ENCODE results near the gene ZNF667.

DNA sequence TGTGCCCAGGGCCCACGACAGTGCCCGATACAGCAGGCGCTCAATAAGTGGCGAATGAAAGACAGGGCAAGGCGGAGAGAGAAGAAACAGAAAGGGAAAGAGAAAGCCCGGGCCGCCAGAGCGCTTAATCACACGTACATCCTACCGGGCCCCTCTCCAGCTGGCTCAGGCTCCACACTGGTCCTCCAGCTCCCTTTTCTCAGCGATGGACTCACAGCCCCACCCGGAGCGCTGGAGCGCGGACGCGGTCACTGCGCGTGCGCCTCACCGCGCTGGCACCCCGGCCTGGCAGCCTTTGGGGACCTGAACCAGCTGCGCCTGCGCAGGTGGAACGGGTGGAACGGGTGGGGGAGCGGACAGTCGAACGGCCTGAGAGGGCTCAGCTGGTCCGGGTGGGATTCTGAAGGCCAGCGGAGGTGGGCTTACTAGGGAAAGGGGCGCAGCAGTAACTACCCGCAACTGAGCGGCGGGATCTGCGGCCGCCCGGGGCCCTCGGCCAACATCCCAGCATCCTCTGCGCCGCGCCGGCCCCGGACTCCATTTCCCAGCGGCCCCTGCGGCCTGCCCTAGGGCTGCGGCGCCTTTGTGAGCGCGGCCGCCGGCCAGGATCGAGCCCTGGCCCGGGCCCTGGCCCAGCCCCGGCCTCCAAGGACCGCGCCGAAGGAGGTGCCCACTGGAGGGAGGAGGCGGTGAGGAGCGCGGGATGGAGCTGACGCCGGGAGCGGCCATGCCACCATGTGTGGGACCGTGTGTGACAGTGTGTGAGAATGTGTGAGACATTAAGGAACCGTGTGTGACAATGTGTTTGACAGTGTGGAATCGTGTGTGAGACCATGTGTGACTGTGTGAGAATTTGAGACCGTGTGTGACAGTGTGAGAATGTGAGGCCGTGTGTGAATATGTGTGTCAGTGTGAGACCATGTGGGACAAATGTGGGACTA, 73.1 kb downstream of the ZNF667 start, which contains the start of gene ZNF583:
- no peak for TF ChIP-seq EZH2 (IDR thresholded peaks at IDR 0.05; ENCODE audit: low read length, unreplicated experiment)
- TF ChIP-seq, protein P1, sequence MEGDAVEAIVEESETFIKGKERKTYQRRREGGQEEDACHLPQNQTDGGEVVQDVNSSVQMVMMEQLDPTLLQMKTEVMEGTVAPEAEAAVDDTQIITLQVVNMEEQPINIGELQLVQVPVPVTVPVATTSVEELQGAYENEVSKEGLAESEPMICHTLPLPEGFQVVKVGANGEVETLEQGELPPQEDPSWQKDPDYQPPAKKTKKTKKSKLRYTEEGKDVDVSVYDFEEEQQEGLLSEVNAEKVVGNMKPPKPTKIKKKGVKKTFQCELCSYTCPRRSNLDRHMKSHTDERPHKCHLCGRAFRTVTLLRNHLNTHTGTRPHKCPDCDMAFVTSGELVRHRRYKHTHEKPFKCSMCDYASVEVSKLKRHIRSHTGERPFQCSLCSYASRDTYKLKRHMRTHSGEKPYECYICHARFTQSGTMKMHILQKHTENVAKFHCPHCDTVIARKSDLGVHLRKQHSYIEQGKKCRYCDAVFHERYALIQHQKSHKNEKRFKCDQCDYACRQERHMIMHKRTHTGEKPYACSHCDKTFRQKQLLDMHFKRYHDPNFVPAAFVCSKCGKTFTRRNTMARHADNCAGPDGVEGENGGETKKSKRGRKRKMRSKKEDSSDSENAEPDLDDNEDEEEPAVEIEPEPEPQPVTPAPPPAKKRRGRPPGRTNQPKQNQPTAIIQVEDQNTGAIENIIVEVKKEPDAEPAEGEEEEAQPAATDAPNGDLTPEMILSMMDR (conservative IDR thresholded peaks at IDR 0.05; ENCODE audit: low read depth, low read length): no peak
